GM12864 (cell line): ENCODE measurements around the gene PCGF6.

Experiments
- DNase-seq: peaks from one replicate; pipeline ENCODE4 v3.0.0-alpha.2; 2011; ENCODE audit warnings: low read depth
- H3K4me3 ChIP-seq: 2 replicates; pipeline ENCODE4 v1.5.1; 2011; ENCODE audit warnings: mild to moderate bottlenecking, low read depth, low read length, control low read depth
- TF ChIP-seq, protein P1 (sequence below): IDR thresholded peaks from 2 replicates; pipeline ENCODE4 v1.5.1; 2011; ENCODE audit warnings: low read depth, mild to moderate bottlenecking, moderate library complexity, low read length, control low read depth, inconsistent platforms; ENCODE audit errors: missing control alignments

Gene PCGF6

DNA sequence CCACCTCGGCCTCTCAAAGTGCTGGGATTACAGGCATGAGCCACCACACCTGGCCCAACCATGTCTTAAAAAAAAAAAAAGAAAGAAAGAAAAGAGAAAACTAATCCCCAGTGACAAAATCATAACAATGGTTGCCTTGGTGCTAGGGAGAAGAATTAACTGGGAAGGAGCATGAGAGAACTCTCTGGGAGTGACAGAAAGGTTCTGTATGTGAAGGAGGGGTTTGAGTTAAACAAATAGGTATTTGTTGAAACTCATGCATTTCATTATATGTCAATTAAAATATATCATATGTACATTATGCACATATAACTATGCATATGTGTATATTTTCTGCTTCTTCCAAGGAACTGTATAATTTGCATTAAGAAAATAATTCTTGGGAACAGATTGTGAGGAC is 40.7 kb downstream of the PCGF6 start:
- TF ChIP-seq, protein P1, sequence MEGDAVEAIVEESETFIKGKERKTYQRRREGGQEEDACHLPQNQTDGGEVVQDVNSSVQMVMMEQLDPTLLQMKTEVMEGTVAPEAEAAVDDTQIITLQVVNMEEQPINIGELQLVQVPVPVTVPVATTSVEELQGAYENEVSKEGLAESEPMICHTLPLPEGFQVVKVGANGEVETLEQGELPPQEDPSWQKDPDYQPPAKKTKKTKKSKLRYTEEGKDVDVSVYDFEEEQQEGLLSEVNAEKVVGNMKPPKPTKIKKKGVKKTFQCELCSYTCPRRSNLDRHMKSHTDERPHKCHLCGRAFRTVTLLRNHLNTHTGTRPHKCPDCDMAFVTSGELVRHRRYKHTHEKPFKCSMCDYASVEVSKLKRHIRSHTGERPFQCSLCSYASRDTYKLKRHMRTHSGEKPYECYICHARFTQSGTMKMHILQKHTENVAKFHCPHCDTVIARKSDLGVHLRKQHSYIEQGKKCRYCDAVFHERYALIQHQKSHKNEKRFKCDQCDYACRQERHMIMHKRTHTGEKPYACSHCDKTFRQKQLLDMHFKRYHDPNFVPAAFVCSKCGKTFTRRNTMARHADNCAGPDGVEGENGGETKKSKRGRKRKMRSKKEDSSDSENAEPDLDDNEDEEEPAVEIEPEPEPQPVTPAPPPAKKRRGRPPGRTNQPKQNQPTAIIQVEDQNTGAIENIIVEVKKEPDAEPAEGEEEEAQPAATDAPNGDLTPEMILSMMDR, result no peak
- H3K4me3 ChIP-seq, result no peak overlapping the region
- no peak for DNase-seq

DNA sequence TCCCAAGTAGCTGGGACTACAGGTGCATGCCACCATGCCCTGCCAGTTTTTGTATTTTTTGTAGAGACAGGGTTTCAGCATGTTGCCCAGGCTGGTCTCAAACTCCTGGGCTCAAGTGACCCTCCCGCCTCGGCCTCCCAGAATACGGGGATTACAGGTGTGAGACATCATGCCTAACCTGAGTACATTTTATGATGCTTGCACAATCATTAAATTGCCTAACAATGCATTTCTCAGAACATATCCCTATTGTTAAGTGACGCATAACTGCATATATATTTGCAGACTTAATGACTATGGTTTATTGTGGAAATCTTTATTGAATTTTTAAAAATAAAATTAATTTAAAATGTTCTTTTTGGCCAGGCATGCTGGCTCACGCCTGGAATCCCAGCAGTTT is 43.3 kb downstream of the PCGF6 start:
- DNase-seq, result no peak
- TF ChIP-seq, protein P1, result no peak
- no peak overlapping the region for H3K4me3 ChIP-seq

DNA sequence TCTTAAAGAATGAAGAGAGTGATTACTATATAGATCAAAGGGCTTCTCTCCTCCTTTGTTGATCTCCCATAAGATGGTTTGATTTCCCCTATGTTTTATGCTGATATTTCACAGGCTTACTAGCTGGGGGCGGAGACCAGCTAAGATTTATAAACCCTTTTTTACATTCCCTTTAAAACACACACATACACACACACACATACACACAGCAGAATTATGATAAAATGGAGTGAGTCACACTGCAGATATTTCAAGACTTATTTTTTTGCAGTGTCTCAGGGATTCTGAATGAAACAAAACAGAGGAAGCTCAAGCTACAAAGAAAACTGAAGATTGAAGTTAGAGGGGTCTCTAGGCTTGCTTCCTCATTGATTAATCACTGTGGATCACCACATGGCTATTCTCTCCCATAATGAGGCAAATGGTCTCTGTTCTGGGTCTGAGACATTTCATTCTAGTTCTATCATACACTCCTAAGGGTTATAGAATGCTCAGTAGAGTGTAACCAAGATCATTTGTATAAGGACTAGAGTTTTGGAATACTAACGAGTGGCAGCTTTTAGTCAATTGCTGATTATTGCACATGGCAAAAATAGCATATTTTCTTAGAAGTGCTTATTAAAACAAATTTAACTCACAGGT is 55.4 kb downstream of the PCGF6 start:
- H3K4me3 ChIP-seq, result no peak overlapping the region
- DNase-seq, result no peak
- TF ChIP-seq, protein P1, result no peak

DNA sequence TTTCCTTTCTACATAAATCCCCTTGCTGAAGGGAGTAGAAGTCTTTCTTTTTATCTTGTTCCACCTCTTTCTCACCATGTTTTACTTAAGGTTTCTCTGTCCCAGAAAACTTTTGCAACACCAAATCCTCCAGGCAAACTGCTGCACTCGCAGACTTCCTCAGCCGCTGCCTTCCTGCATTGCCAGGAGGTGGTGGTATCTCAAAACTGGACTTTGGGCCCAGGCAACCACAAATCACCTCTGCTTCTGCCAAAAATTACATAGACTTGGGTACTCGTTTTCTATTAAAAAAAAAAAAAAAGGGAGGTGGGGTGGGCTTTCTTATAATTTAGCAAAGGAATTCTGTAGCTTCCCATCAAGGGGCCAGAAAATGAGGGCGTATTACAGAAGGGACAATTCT is 59.4 kb downstream of the PCGF6 start:
- H3K4me3 ChIP-seq, result no peak overlapping the region
- DNase-seq, result no peak
- TF ChIP-seq, protein P1, result no peak

DNA sequence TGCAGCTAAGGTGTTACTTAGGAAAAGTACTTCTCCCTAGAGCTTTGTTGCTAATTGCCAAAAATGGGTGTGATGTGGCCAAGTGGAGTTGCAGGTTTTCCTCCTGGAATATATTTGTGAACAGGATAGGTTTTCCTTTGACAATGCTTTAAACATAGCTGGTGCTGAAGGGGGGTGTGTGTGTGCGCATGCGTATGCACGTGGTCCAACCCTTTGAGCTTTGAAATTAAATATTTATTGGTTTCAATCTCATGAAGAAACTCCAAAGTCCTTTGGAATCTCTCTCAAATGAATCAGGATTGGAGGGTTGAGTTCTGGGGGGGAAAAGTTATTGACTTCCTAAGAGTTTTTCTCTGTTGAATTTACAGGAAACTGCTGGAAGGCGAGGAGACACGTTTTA is 62.9 kb downstream of the PCGF6 start:
- TF ChIP-seq, protein P1, result no peak
- no peak for DNase-seq
- no peak overlapping the region for H3K4me3 ChIP-seq

DNA sequence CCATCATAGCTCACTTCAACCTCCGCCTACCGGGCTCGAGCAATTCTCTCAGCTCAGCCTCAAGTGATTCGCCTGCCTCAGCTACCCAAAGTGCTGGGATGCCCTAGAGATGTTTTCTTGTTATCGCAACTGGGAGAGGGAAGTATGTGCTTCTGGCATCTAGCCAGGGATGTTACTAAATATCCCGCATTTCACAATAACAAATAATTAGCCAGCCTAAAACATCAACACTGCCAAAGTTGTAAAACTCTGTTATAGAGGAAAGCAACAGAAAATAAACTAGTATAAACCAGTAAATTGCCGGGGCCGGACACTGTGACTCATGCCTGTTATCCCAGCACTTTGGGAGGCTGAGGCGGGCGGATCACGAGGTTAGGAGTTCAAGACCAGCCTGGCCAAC is 66.8 kb downstream of the PCGF6 start:
- no peak for DNase-seq
- TF ChIP-seq, protein P1, result no peak
- H3K4me3 ChIP-seq, result no peak overlapping the region

DNA sequence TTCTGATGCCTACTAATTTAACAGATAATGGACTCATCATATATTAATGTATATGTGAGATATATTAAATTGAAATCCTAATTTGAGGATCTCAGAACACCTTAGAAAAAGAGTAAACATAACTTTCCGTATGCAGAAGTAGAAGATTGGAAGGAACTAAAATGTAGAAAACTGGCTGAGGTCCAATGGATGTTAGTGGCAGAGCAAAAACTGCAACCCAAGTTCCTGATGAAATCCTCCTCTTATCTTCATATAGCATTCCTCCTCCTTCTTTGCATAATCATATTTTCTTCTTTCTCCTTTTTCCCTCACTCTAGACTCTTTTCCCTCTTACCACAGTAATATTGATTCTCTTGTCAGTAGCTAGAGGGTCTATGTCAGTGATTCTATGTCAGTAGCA is 68.0 kb downstream of the PCGF6 start:
- DNase-seq, result no peak
- TF ChIP-seq, protein P1, result no peak
- H3K4me3 ChIP-seq, result no peak overlapping the region
